ENCODE results near the gene PCSK6. TPM values are rescaled to one million over a fixed set of nuclear protein-coding genes. Genes with fewer than 3 reads are reported as not detected.
A peak's percentile ranks its signal among the peaks of the same experiment; 100 is the strongest.

PCSK6 gene
- total RNA-seq, 2 experiments from 2014 or later = 1.4 to 2.1 TPM

DNA sequence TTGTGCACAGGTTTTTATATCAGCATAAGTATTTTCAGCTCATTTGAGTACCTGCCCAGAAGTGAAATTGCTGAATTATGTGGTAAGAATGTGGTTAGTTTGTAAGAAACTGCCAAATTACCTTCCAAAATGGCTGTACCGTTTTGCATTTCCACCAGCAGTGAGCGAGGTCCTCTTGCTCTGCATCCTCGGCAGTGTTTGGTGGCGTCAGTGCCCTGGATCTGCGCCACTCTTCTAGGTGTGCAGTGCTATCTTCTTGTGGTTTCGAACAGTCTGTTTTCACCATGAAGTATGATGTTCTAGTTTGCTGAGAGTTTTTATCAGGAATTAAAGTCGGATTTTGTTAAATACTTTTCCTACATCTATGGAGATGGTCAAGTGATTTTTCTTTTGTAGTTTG lies 24.8 kb upstream of the PCSK6 start:
- no peak for ATAC-seq (ENCODE audit: low read depth)
- H3K36me3 Mint-ChIP-seq = no peaks in the 10 kb centered on the region

GRCh38 chr15:101511717-101512116 lies 22.2 kb upstream of the PCSK6 start:
- ATAC-seq (ENCODE audit: low read depth) (no peak), DNase-seq (no peak)
- Mint-ChIP-seq H3K36me3 (no peaks in the 10 kb centered on the region), H3K4me1 (no peaks in the 10 kb centered on the region), H3K27ac (no peak overlapping the region), H3K4me3 (no peak overlapping the region), H3K9me3 (peaks cover 4% of the 10 kb centered on the region), H3K27me3 (peaks cover 28% of the 10 kb centered on the region)
- POLR2A ChIA-PET = no interaction called here

More for the DNA sequence above, 24.8 kb upstream of the PCSK6 start:
- no peak for DNase-seq
- no peak overlapping the region for H3K4me3 Mint-ChIP-seq
- POLR2A ChIA-PET = no interaction called here
- peaks cover 13% of the 10 kb centered on the region for H3K9me3 Mint-ChIP-seq
- peaks cover 18% of the 10 kb centered on the region for H3K27me3 Mint-ChIP-seq
- H3K4me1 Mint-ChIP-seq = no peaks in the 10 kb centered on the region
- no peak overlapping the region for H3K27ac Mint-ChIP-seq

GRCh38 chr15:101510212-101511197 lies 21.0 kb upstream of the PCSK6 start:
- H3K27ac Mint-ChIP-seq = no peak overlapping the region
- peaks cover 2% of the 10 kb centered on the region for H3K9me3 Mint-ChIP-seq
- peaks cover 26% of the 10 kb centered on the region for H3K27me3 Mint-ChIP-seq
- no peaks in the 10 kb centered on the region for H3K36me3 Mint-ChIP-seq
- no peaks in the 10 kb centered on the region for H3K4me1 Mint-ChIP-seq
- DNase-seq = no peak
- ATAC-seq (ENCODE audit: low read depth) = no peak
- no peak overlapping the region for H3K4me3 Mint-ChIP-seq
- POLR2A ChIA-PET = no interaction called here

DNA sequence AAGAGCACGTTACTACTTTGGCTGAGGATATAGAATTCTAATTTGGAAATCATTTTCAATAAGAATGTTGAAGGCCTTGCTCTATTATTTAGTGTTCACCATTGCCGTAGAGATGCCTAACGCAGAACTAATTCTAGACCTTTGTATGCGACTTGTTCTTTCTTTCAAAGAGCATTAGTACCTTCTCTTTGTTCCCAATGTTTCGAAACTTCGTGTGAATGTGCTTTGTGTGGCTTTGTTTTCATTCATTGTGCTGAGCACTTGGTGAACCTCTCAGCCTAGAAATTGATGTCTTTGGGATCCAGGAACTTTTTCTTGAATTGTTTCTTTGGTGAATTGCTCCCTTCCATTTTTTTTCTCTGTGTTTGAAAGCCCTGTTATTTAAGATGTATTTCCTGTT lies 19.8 kb upstream of the PCSK6 start:
- POLR2A ChIA-PET = no interaction called here
- Mint-ChIP-seq H3K36me3 (no peaks in the 10 kb centered on the region), H3K4me3 (no peak overlapping the region), H3K4me1 (no peaks in the 10 kb centered on the region), H3K27me3 (peaks cover 26% of the 10 kb centered on the region), H3K27ac (no peak overlapping the region), H3K9me3 (no peaks in the 10 kb centered on the region)
- no peak for ATAC-seq (ENCODE audit: low read depth)
- no peak for DNase-seq

DNA sequence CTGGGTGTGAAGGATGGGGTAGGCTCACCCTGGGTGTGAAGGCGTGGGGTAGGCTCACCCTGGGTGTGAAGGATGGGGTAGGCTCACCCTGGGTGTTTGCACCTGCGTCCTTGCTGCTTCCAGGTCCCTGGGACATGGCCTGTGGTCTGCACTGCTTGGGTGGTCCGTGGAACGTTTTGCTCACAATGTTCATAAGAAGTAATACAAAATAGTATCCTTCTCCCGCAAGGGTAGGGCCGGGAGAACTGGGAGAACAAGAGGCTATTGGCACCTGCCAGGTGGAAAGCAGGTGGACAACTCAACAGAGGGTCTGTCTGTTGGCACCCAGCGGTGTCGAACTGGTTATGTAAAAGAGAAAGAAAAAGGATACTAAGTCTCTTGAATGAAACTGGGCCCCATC lies 17.0 kb upstream of the PCSK6 start:
- no peak for DNase-seq
- Mint-ChIP-seq H3K36me3 (no peaks in the 10 kb centered on the region), H3K4me3 (no peak overlapping the region), H3K4me1 (peaks cover 3% of the 10 kb centered on the region), H3K9me3 (no peaks in the 10 kb centered on the region), H3K27ac (no peak overlapping the region), H3K27me3 (peaks cover 23% of the 10 kb centered on the region)
- POLR2A ChIA-PET = no interaction called here
- ATAC-seq (ENCODE audit: low read depth) = no peak

GRCh38 chr15:101505610-101506337 lies 16.3 kb upstream of the PCSK6 start:
- POLR2A ChIA-PET = no interaction called here
- Mint-ChIP-seq H3K27me3 (peaks cover 23% of the 10 kb centered on the region), H3K9me3 (no peaks in the 10 kb centered on the region), H3K4me3 (no peak overlapping the region), H3K27ac (no peak overlapping the region), H3K36me3 (no peaks in the 10 kb centered on the region), H3K4me1 (peaks cover 9% of the 10 kb centered on the region)
- DNase-seq = no peak
- ATAC-seq (ENCODE audit: low read depth) = no peak

GRCh38 chr15:101504866-101505609 lies 15.5 kb upstream of the PCSK6 start:
- POLR2A ChIA-PET = no interaction called here
- H3K4me3 Mint-ChIP-seq = no peak overlapping the region

GRCh38 chr15:101504373-101504772 lies 14.9 kb upstream of the PCSK6 start:
- POLR2A ChIA-PET = no interaction called here
- Mint-ChIP-seq H3K36me3 (no peaks in the 10 kb centered on the region), H3K4me3 (no peak overlapping the region), H3K4me1 (peaks cover 18% of the 10 kb centered on the region), H3K9me3 (no peaks in the 10 kb centered on the region), H3K27ac (no peak overlapping the region), H3K27me3 (peaks cover 20% of the 10 kb centered on the region)
- ATAC-seq (ENCODE audit: low read depth) (no peak), DNase-seq (no peak)

More at GRCh38 chr15:101504866-101505609, 15.5 kb upstream of the PCSK6 start:
- H3K9me3 Mint-ChIP-seq = no peaks in the 10 kb centered on the region
- peaks cover 16% of the 10 kb centered on the region for H3K4me1 Mint-ChIP-seq
- H3K27ac Mint-ChIP-seq = no peak overlapping the region
- DNase-seq (no peak), ATAC-seq (ENCODE audit: low read depth) (no peak)
- H3K36me3 Mint-ChIP-seq = no peaks in the 10 kb centered on the region
- peaks cover 23% of the 10 kb centered on the region for H3K27me3 Mint-ChIP-seq

DNA sequence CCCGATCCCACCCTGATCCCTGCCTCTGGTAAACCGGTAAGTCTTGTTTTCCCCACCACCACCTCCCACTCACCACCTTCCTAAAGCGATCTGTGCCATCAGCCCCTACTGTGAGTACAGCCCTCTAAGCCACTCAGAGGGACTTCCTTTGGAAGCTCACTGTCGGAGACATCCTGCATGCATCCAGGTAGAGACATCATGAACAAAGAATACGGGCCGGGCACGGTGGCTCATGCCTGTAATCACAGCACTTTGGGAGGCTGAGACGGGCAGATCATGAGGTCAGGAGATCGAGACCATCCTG lies 13.7 kb upstream of the PCSK6 start:
- peaks cover 18% of the 10 kb centered on the region for H3K4me1 Mint-ChIP-seq
- no peak overlapping the region for H3K4me3 Mint-ChIP-seq
- H3K27ac Mint-ChIP-seq = no peak overlapping the region
- ATAC-seq (ENCODE audit: low read depth) (no peak), DNase-seq (no peak)
- H3K27me3 Mint-ChIP-seq = peaks cover 12% of the 10 kb centered on the region
- POLR2A ChIA-PET = no interaction called here
- H3K36me3 Mint-ChIP-seq = no peaks in the 10 kb centered on the region
- H3K9me3 Mint-ChIP-seq = no peaks in the 10 kb centered on the region

GRCh38 chr15:101502572-101503295 lies 13.2 kb upstream of the PCSK6 start:
- ATAC-seq (ENCODE audit: low read depth) (no peak), DNase-seq (no peak)
- H3K27me3 Mint-ChIP-seq = peaks cover 11% of the 10 kb centered on the region
- POLR2A ChIA-PET = interaction anchor here (2.0 kb wide), 1 partner anchor 208 kb away, joined by 12 read pairs; the partner anchor contains the start of gene SNRPA1
- no peak overlapping the region for H3K4me3 Mint-ChIP-seq
- H3K9me3 Mint-ChIP-seq = no peaks in the 10 kb centered on the region
- H3K4me1 Mint-ChIP-seq = peaks cover 23% of the 10 kb centered on the region
- H3K27ac Mint-ChIP-seq = no peak overlapping the region
- no peaks in the 10 kb centered on the region for H3K36me3 Mint-ChIP-seq

DNA sequence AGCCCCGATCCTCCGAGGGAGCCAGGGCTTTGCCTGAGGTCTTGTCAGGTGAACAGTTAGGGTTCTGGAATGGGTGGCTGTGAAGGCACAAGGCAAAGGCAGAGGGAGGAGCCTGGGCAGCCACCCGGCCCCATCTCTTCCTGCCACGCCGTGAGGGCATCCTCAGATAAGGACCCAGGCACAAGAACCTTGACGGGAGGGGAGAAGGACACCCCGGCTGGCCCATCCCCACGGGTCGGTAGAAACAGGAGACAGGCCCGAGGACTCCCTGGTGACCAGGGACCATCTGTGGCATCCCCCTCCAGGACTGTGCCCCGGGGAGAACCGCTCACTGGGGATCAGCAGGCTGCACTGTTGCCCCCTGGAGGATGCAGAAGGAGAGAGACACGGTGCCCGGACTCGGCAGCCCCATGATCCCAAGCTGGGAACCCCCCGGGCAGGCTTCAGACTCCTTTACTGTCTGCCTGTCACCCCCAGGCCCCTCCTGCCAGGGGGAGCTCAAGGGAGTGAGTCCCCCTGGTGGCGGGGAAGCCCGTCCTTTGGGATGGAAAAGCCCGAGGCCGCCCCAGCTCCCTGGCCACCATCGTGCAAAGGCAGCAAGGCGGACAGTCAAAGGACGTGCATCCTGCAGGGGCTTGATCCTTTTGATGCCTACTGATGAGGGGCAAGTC lies 12.3 kb upstream of the PCSK6 start:
- DNase-seq = peak; percentile 64
- peak overlapping the region; percentile 68 for H3K4me3 Mint-ChIP-seq
- peaks cover 10% of the 10 kb centered on the region for H3K27me3 Mint-ChIP-seq
- H3K9me3 Mint-ChIP-seq = no peaks in the 10 kb centered on the region
- peaks cover 24% of the 10 kb centered on the region for H3K4me1 Mint-ChIP-seq
- H3K27ac Mint-ChIP-seq = peak overlapping the region; percentile 46
- POLR2A ChIA-PET = interaction anchor here (2.0 kb wide), 1 partner anchor 207 kb away, joined by 12 read pairs; the partner anchor contains the start of gene SNRPA1
- H3K36me3 Mint-ChIP-seq = no peaks in the 10 kb centered on the region
- ATAC-seq (ENCODE audit: low read depth) = peak; percentile 80

GRCh38 chr15:101500865-101501551 lies 11.5 kb upstream of the PCSK6 start:
- Mint-ChIP-seq H3K9me3 (no peaks in the 10 kb centered on the region), H3K27ac (peak overlapping the region; percentile 30), H3K36me3 (no peaks in the 10 kb centered on the region), H3K27me3 (peaks cover 17% of the 10 kb centered on the region), H3K4me3 (peak overlapping the region; percentile 68), H3K4me1 (peaks cover 30% of the 10 kb centered on the region)
- POLR2A ChIA-PET = interaction anchor here (2.0 kb wide), 1 partner anchor 206 kb away, joined by 12 read pairs; the partner anchor contains the start of gene SNRPA1
- DNase-seq (no peak), ATAC-seq (ENCODE audit: low read depth) (peak; percentile 58)
